ENCODE results near the gene PTPRD.

PTPRD gene

DNA sequence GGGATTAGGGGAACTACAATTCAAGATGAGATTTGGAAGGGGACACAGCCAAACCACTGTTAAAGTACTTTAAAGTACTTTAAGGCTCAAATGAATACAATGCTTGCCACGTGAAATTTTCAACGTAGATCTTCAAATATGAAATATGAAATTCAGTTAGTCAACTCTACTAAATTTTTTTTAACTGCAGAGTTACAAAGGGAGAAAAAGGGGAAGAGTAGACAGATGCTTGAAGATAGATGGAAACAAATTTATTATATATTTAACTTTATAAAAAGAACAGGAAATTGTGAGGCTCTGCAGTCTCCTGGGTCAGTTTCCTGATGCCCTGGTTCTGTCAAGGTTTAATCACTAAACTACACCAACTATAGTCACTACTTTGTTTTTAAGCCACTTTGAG, 2027.8 kb downstream of the PTPRD start:
- no peak for DNase-seq (ENCODE audit: low read depth in 3 of 3)

- DNase-seq (ENCODE audit: low read depth in 3 of 3), result no peak
Measured at GRCh38 chr9:8579661-8580060, 2033.1 kb downstream of the PTPRD start.

GRCh38 chr9:8576741-8577140, 2036.1 kb downstream of the PTPRD start:
- DNase-seq (ENCODE audit: low read depth in 3 of 3), result no peak

- DNase-seq (ENCODE audit: low read depth in 3 of 3), result no peak
Measured at GRCh38 chr9:8574846-8575245, 2038.0 kb downstream of the PTPRD start.

DNA sequence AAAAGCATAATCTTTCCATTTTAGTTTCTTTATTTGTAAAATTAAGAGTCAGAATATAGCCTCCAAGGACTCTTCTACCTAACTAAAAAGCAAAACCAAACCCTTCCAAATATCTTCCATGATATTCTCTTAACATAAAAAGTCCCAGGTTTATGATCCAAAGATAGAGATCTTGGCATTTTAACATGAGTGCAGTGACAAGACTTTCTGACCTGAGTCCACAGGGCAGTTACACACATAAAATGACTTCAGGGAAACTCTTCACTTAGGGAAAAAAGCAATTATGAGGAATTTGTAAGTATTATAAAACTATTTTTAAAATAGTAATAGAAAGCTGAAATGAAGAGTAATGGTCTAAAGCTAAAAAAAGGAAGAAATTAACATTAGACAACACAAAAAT, 2040.6 kb downstream of the PTPRD start:
- no peak for DNase-seq (ENCODE audit: low read depth in 3 of 3)

- no peak for DNase-seq (ENCODE audit: low read depth in 3 of 3)
Measured at GRCh38 chr9:8571643-8572042, 2041.2 kb downstream of the PTPRD start.

DNA sequence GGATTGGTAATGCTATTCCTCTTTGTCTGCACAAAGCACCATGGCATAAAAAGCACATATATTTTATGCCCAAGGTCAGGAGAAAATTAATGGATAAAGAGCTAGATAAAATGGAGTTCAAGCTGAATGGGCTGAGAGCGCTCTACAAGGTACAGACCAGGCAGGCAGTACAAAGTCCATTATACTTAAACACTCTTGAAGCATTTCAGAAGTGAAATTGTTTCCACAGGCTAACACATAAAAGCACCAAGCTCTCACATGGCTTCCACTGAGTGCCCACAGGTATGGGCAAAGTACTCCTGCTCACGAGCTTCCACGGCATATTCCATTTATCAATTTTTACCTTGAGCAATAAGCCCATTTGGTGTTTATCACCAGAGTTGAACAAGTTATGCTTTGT, 2042.0 kb downstream of the PTPRD start:
- no peak for DNase-seq (ENCODE audit: low read depth in 3 of 3)

DNA sequence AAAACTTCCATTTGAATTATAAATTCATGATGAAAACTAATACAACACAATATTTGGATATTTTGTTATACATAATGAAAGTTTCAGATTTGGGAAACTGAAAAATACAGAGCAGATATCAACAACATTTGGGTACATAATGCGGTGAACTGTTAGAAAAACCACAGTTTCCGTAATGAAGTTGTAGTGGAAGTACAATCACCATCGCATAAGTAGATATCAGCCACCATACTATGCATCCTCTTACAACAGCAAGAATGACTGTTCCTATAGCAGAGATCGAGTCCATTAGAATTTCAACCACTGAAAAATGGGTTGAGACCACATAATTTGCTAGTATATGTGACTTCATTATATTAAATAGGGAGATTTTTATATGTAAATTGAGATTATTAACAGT, 2043.0 kb downstream of the PTPRD start:
- DNase-seq (ENCODE audit: low read depth in 3 of 3), result no peak

- no peak for DNase-seq (ENCODE audit: low read depth in 3 of 3)
Measured at GRCh38 chr9:8567963-8568579, 2044.7 kb downstream of the PTPRD start.

DNA sequence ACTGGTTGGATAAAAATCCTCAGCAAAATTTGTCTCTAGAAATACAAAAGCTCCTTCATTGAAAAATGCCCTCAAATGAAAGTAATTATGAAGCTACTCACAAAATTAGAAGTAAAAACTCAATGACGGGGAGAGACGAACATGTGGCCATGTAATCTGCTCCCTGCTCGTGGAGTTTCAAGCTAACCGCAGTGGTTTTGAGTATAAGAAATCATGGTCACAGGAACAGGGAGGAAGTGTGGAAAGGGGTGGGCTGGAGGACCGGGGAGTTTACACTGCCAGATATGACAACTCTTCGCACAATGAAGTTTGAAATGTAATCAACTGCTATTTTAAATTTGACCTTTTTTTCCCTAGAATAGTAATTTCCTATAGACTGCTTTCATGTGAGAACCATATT, 2047.8 kb downstream of the PTPRD start:
- DNase-seq (ENCODE audit: low read depth in 3 of 3), result no peak

- DNase-seq (ENCODE audit: low read depth in 3 of 3), result no peak
Measured at GRCh38 chr9:8560560-8561525, 2052.0 kb downstream of the PTPRD start.

DNA sequence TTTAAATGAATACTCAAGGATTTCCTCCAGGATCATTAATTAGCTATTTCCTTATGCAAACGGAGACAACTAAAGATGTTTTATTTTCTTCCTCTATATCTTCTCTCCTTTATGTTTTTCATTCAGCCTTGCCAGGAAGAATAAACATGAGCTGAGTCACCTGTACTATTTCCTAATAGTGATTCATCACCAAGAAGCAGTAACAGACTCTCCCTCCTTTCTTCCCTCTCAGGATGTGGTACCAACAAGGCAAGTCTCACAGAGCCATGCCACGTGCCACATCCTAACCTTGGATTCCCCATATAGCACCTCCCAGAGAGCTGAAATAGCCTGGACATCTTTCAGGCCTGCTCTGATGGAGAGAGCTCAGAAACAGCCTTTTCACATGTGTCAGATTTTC, 2054.6 kb downstream of the PTPRD start:
- DNase-seq (ENCODE audit: low read depth in 3 of 3), result no peak

GRCh38 chr9:8555762-8556500, 2056.9 kb downstream of the PTPRD start:
- DNase-seq (ENCODE audit: low read depth in 3 of 3), result no peak

- DNase-seq (ENCODE audit: low read depth in 3 of 3), result no peak
Measured at GRCh38 chr9:8553444-8553843, 2059.4 kb downstream of the PTPRD start.

- DNase-seq (ENCODE audit: low read depth in 3 of 3), result no peak
Measured at GRCh38 chr9:8552732-8553131, 2060.1 kb downstream of the PTPRD start.

DNA sequence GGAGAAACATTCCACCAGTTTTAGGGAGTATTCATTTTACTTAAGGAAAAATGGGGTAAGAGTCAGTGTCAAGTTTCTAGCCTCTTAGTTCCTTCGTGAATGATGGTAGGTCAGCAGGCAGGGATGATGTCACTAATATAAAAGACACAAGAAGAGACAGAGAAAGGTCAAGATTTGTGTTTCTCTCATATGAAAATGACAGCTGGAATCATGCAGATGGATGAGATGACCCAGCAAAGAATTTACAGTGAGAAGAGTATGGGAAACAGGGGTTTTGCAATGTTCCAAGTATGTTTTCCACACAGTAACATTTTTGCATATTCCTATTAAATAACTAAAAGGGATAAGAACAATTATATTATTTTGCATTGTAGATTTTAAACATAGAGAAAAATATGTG, 2063.6 kb downstream of the PTPRD start:
- no peak for DNase-seq (ENCODE audit: low read depth in 3 of 3)

- no peak for DNase-seq (ENCODE audit: low read depth in 3 of 3)
Measured at GRCh38 chr9:8543219-8543618, 2069.6 kb downstream of the PTPRD start.

GRCh38 chr9:8542537-8542936, 2070.3 kb downstream of the PTPRD start:
- DNase-seq (ENCODE audit: low read depth in 3 of 3), result no peak

DNA sequence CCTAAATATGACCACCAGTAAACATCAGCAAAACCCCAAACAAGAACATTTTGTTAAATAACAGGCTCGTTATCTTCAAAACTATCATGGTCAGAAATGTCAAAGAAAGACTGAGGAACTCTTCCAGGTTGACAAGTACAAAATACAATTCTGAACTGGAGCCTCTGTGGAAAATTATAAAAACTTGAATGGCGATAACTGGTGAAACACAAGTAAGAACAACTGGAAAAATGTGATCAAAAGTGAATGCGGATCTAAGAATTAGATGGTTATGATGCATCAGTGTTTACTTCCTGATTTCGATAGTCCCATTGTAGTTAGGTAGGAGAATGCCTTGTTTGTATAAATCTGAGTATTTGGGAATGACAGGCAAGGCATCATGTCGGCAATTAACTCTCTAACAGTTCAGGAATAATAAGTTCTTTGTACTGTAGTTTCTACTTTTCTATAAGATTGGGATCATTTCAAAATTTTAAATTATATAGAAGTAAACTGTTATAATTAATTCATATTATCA, 2073.1 kb downstream of the PTPRD start:
- DNase-seq (ENCODE audit: low read depth in 3 of 3), result no peak

GRCh38 chr9:8536845-8537244, 2076.0 kb downstream of the PTPRD start:
- DNase-seq (ENCODE audit: low read depth in 3 of 3), result no peak

GRCh38 chr9:8534828-8535227, 2078.0 kb downstream of the PTPRD start:
- DNase-seq (ENCODE audit: low read depth in 3 of 3), result no peak

- no peak for DNase-seq (ENCODE audit: low read depth in 3 of 3)
Measured at GRCh38 chr9:8533681-8534080, 2079.1 kb downstream of the PTPRD start.
